ENCODE results near the gene PTGDR2.

- TF ChIP-seq RAD21 (conservative IDR thresholded peaks at IDR 0.05 in 1 of 2, IDR thresholded peaks at IDR 0.05 in 1 of 2) = no peak
- TF ChIP-seq, protein P1, sequence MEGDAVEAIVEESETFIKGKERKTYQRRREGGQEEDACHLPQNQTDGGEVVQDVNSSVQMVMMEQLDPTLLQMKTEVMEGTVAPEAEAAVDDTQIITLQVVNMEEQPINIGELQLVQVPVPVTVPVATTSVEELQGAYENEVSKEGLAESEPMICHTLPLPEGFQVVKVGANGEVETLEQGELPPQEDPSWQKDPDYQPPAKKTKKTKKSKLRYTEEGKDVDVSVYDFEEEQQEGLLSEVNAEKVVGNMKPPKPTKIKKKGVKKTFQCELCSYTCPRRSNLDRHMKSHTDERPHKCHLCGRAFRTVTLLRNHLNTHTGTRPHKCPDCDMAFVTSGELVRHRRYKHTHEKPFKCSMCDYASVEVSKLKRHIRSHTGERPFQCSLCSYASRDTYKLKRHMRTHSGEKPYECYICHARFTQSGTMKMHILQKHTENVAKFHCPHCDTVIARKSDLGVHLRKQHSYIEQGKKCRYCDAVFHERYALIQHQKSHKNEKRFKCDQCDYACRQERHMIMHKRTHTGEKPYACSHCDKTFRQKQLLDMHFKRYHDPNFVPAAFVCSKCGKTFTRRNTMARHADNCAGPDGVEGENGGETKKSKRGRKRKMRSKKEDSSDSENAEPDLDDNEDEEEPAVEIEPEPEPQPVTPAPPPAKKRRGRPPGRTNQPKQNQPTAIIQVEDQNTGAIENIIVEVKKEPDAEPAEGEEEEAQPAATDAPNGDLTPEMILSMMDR (IDR thresholded peaks at IDR 0.05) = no peak
Observed at GRCh38 chr11:60855726-60856633, at the start of gene PTGDR2.
